Muscle of leg (tissue), 11 donors: ENCODE measurements around the gene ZDHHC24. TPM values are rescaled to one million over a fixed set of nuclear protein-coding genes. Genes with fewer than 3 reads are reported as not detected.

Source experiments
- DNase-seq: peaks from one replicate; pipeline ENCODE4 v3.0.0; 2013
- H3K27ac ChIP-seq: one replicate; pipeline ENCODE4 v1.5.1; 2013; ENCODE audit warnings: mild to moderate bottlenecking, low read length, control low read depth
- H3K27me3 ChIP-seq: one replicate; pipeline ENCODE4 v1.6.1; 2013; ENCODE audit warnings: low read length; ENCODE audit not compliant: control insufficient read depth, insufficient read depth
- H3K36me3 ChIP-seq: one replicate; pipeline ENCODE4 v1.6.1; 2013; ENCODE audit warnings: low read length; ENCODE audit not compliant: control insufficient read depth, insufficient read depth
- H3K4me1 ChIP-seq: one replicate; pipeline ENCODE4 v1.6.1; 2013; ENCODE audit warnings: low read length; ENCODE audit not compliant: control insufficient read depth, insufficient read depth
- H3K4me3 ChIP-seq: one replicate; pipeline ENCODE4 v1.5.1; 2013; ENCODE audit warnings: low read length, control low read depth
- H3K9me3 ChIP-seq: replicated peaks from 2 replicates; pipeline ENCODE4 v1.6.1; 2013; ENCODE audit warnings: low read depth, low read length; ENCODE audit not compliant: control insufficient read depth
- WGBS: methylation state at CpG from one replicate; pipeline ENCODE4 v1.1.5; 2013; ENCODE audit warnings: missing lambda C conversion rate; ENCODE audit not compliant: insufficient coverage; 5-methylcytosine and 5-hydroxymethylcytosine counted together
- polyA plus RNA-seq, 8 donors: library from polyadenylated mRNA; unstranded; fragments of 120-200 nt; gene quantifications; one replicate each; pipeline versions ENCODE4 v1.2.1 to v1.2.3, GENCODE V29; 2013; ENCODE audit warnings: inconsistent platforms in 1 of 8, low replicate concordance in 1 of 8; ENCODE audit not compliant: insufficient read length in 8 of 8, insufficient read depth in 1 of 8
- total RNA-seq: library from RNA; stranded (reverse); fragments of 120-200 nt; gene quantifications from one replicate; pipeline ENCODE4 v1.2.4, GENCODE V29; 2013

Gene ZDHHC24
- total and polyA plus RNA-seq, 9 donors: 3.2 to 4.7 (median 3.8) TPM

GRCh38 chr11:66567787-66568123, 21.9 kb upstream of the ZDHHC24 start:
- Histone ChIP-seq H3K36me3 (peaks cover 15% of the 10 kb centered on the region), H3K27me3 (peaks cover 4% of the 10 kb centered on the region), H3K4me3 (peak overlapping the region; percentile 37), H3K4me1 (peaks cover 10% of the 10 kb centered on the region), H3K27ac (no peak overlapping the region), H3K9me3 (no peaks in the 10 kb centered on the region)
- 29% methylated on average over 10 of the region's 15 CpGs for WGBS
- DNase-seq: no peak

- Histone ChIP-seq H3K27me3 (peaks cover 4% of the 10 kb centered on the region), H3K4me1 (peaks cover 10% of the 10 kb centered on the region), H3K27ac (no peak overlapping the region), H3K9me3 (no peaks in the 10 kb centered on the region), H3K4me3 (no peak overlapping the region), H3K36me3 (peaks cover 18% of the 10 kb centered on the region)
- no peak for DNase-seq
- 93% methylated on average over 8 of the region's 8 CpGs for WGBS
These were observed 20.4 kb upstream of the ZDHHC24 start for GRCh38 chr11:66566221-66566620.

- peaks cover 10% of the 10 kb centered on the region for H3K4me1 ChIP-seq
- no peaks in the 10 kb centered on the region for H3K9me3 ChIP-seq
- H3K36me3 ChIP-seq: peaks cover 18% of the 10 kb centered on the region
- H3K4me3 ChIP-seq: no peak overlapping the region
- DNase-seq: no peak
- H3K27ac ChIP-seq: no peak overlapping the region
- no CpG with 5 or more reads among the region's 5 CpGs for WGBS
- H3K27me3 ChIP-seq: peaks cover 4% of the 10 kb centered on the region
These were observed 19.1 kb upstream of the ZDHHC24 start for GRCh38 chr11:66564984-66565383.

GRCh38 chr11:66564538-66564937, 18.7 kb upstream of the ZDHHC24 start:
- 94% methylated on average over 10 of the region's 14 CpGs for WGBS

GRCh38 chr11:66563832-66564231, 18.0 kb upstream of the ZDHHC24 start:
- 84% methylated on average over 2 of the region's 10 CpGs for WGBS
- H3K9me3 ChIP-seq: no peaks in the 10 kb centered on the region
- H3K4me1 ChIP-seq: peaks cover 13% of the 10 kb centered on the region
- peaks cover 18% of the 10 kb centered on the region for H3K36me3 ChIP-seq
- no peak overlapping the region for H3K27ac ChIP-seq
- H3K27me3 ChIP-seq: peaks cover 7% of the 10 kb centered on the region
- DNase-seq: no peak
- no peak overlapping the region for H3K4me3 ChIP-seq

More at GRCh38 chr11:66564538-66564937, 18.7 kb upstream of the ZDHHC24 start:
- Histone ChIP-seq H3K27me3 (peaks cover 4% of the 10 kb centered on the region), H3K4me3 (no peak overlapping the region), H3K27ac (no peak overlapping the region), H3K4me1 (peaks cover 10% of the 10 kb centered on the region), H3K9me3 (no peaks in the 10 kb centered on the region), H3K36me3 (peaks cover 18% of the 10 kb centered on the region)
- no peak for DNase-seq

GRCh38 chr11:66562907-66563583, 17.2 kb upstream of the ZDHHC24 start:
- peaks cover 18% of the 10 kb centered on the region for H3K36me3 ChIP-seq
- no peaks in the 10 kb centered on the region for H3K9me3 ChIP-seq
- peaks cover 12% of the 10 kb centered on the region for H3K27me3 ChIP-seq
- peaks cover 10% of the 10 kb centered on the region for H3K4me1 ChIP-seq
- H3K4me3 ChIP-seq: no peak overlapping the region
- DNase-seq: no peak
- 88% methylated on average over 18 of the region's 20 CpGs for WGBS
- no peak overlapping the region for H3K27ac ChIP-seq

GRCh38 chr11:66562275-66562674, 16.4 kb upstream of the ZDHHC24 start:
- Histone ChIP-seq H3K36me3 (peaks cover 18% of the 10 kb centered on the region), H3K4me3 (no peak overlapping the region), H3K27me3 (peaks cover 13% of the 10 kb centered on the region), H3K27ac (no peak overlapping the region), H3K4me1 (peaks cover 4% of the 10 kb centered on the region), H3K9me3 (no peaks in the 10 kb centered on the region)
- WGBS: 80% methylated on average over 2 of the region's 2 CpGs
- no peak for DNase-seq

- no peaks in the 10 kb centered on the region for H3K9me3 ChIP-seq
- H3K4me3 ChIP-seq: no peak overlapping the region
- H3K4me1 ChIP-seq: peaks cover 4% of the 10 kb centered on the region
- H3K27me3 ChIP-seq: peaks cover 13% of the 10 kb centered on the region
- H3K27ac ChIP-seq: no peak overlapping the region
- 91% methylated on average over 7 of the region's 9 CpGs for WGBS
- no peak for DNase-seq
- H3K36me3 ChIP-seq: peaks cover 18% of the 10 kb centered on the region
These were observed 16.1 kb upstream of the ZDHHC24 start for GRCh38 chr11:66561975-66562248.

- H3K36me3 ChIP-seq: peaks cover 18% of the 10 kb centered on the region
- no peak overlapping the region for H3K4me3 ChIP-seq
- peaks cover 13% of the 10 kb centered on the region for H3K27me3 ChIP-seq
- H3K4me1 ChIP-seq: peaks cover 4% of the 10 kb centered on the region
- H3K9me3 ChIP-seq: no peaks in the 10 kb centered on the region
- DNase-seq: no peak
- H3K27ac ChIP-seq: no peak overlapping the region
- WGBS: 73% methylated on average over 9 of the region's 14 CpGs
These were observed 15.5 kb upstream of the ZDHHC24 start for GRCh38 chr11:66561178-66561974.

GRCh38 chr11:66559866-66560676, 14.2 kb upstream of the ZDHHC24 start:
- 71% methylated on average over 15 of the region's 27 CpGs for WGBS
- Histone ChIP-seq H3K4me1 (peaks cover 4% of the 10 kb centered on the region), H3K27ac (no peak overlapping the region), H3K9me3 (no peaks in the 10 kb centered on the region), H3K4me3 (no peak overlapping the region), H3K27me3 (peaks cover 13% of the 10 kb centered on the region), H3K36me3 (peaks cover 15% of the 10 kb centered on the region)
- DNase-seq: no peak
